WTC11 (cell line): ENCODE results near the gene GNAO1. TPM values are rescaled to one million over a fixed set of nuclear protein-coding genes. Genes with fewer than 3 reads are reported as not detected.

ENCODE experiments used
- ATAC-seq: fragments of 200-7000 bp; cut with Tn5 transposase; 2 replicates; pipeline ENCODE4 v1.10.0; 2021; ENCODE audit warnings: mild to moderate bottlenecking, moderate library complexity
- CTCF ChIA-PET: fragments of 300-600 bp; sonication (Branson Sonifier 250); formaldehyde crosslinking; loops from one replicate; lab custom pipeline; 2021; ENCODE audit warnings: antibody characterized with exemption; lab: Charles Lee
- POLR2A ChIA-PET: fragments of 350-600 bp; sonication (Branson Sonifier 250); formaldehyde crosslinking; loops from one replicate; lab custom pipeline; 2021; ENCODE audit warnings: antibody characterized with exemption; lab: Charles Lee
- DNase-seq: peaks from one replicate; pipeline ENCODE4 v3.0.0; 2021; ENCODE audit warnings: low spot score
- H3K27ac Mint-ChIP-seq: 2 replicates; pipeline ENCODE4 v1.8.0; 2021; ENCODE audit warnings: mixed read lengths
- H3K27me3 Mint-ChIP-seq: 2 replicates; pipeline ENCODE4 v1.8.0; 2021; ENCODE audit warnings: low read depth, mild to moderate bottlenecking, moderate library complexity, mixed read lengths
- H3K36me3 Mint-ChIP-seq: 2 replicates; pipeline ENCODE4 v1.8.0; 2021; ENCODE audit warnings: mixed read lengths
- H3K4me1 Mint-ChIP-seq: 2 replicates; pipeline ENCODE4 v1.8.0; 2022; ENCODE audit warnings: mixed read lengths
- H3K4me3 Mint-ChIP-seq: 2 replicates; pipeline ENCODE4 v1.8.0; 2021; ENCODE audit warnings: mild to moderate bottlenecking, moderate library complexity, mixed read lengths
- H3K9me3 Mint-ChIP-seq: 2 replicates; pipeline ENCODE4 v1.8.0; 2021; ENCODE audit warnings: mixed read lengths
- ATF2 ChIP-seq: sonication (generic); formaldehyde crosslinking; IDR thresholded peaks from 2 replicates; pipeline ENCODE4 v1.8.1; 2022; ENCODE audit warnings: low read depth, missing genetic modification reagents, borderline replicate concordance
- E2F5 ChIP-seq: sonication (generic); formaldehyde crosslinking; IDR thresholded peaks from 2 replicates; pipeline ENCODE4 v1.8.1; 2022; ENCODE audit warnings: mild to moderate bottlenecking, moderate library complexity, missing genetic modification reagents
- FOXJ3 ChIP-seq: sonication (generic); formaldehyde crosslinking; IDR thresholded peaks from 2 replicates; pipeline ENCODE4 v1.9.0; 2021; ENCODE audit warnings: missing genetic modification reagents, mild to moderate bottlenecking, borderline replicate concordance
- GRHL2 ChIP-seq: fragments of 250-450 bp; sonication (Bioruptor Pico); IDR thresholded peaks from 2 replicates; pipeline ENCODE4 v1.8.0; 2022; ENCODE audit warnings: mild to moderate bottlenecking, moderate library complexity; ENCODE audit not compliant: insufficient replicate concordance, severe bottlenecking
- HMGA2 ChIP-seq: fragments of 250-450 bp; sonication (Bioruptor Pico); IDR thresholded peaks from 2 replicates; pipeline ENCODE4 v1.4.0; 2021; ENCODE audit warnings: mild to moderate bottlenecking, moderate library complexity
- JUN ChIP-seq: sonication (generic); formaldehyde crosslinking; IDR thresholded peaks from 2 replicates; pipeline ENCODE4 v1.8.0; 2023; ENCODE audit warnings: mild to moderate bottlenecking, missing genetic modification reagents
- NR1H2 ChIP-seq: sonication (generic); formaldehyde crosslinking; IDR thresholded peaks from 2 replicates; pipeline ENCODE4 v1.9.0; 2021; ENCODE audit warnings: mild to moderate bottlenecking, moderate library complexity, missing genetic modification reagents
- NR2C2 ChIP-seq: sonication (generic); formaldehyde crosslinking; IDR thresholded peaks from 2 replicates; pipeline ENCODE4 v1.8.0; 2022; ENCODE audit warnings: mild to moderate bottlenecking, missing genetic modification reagents
- TEAD4 ChIP-seq: sonication (generic); formaldehyde crosslinking; IDR thresholded peaks from 2 replicates; pipeline ENCODE4 v1.8.0; 2022; ENCODE audit warnings: mild to moderate bottlenecking, missing genetic modification reagents
- USF1 ChIP-seq: sonication (generic); formaldehyde crosslinking; IDR thresholded peaks from 2 replicates; pipeline ENCODE4 v1.8.0; 2022; ENCODE audit warnings: mild to moderate bottlenecking, missing genetic modification reagents
- ZNF138 ChIP-seq: sonication (generic); formaldehyde crosslinking; conservative IDR thresholded peaks from 2 replicates; pipeline ENCODE4 v1.8.1; 2022; ENCODE audit warnings: mild to moderate bottlenecking, moderate library complexity, missing genetic modification reagents
- ZNF317 ChIP-seq: sonication (generic); formaldehyde crosslinking; IDR thresholded peaks from 2 replicates; pipeline ENCODE4 v1.8.1; 2023; ENCODE audit warnings: low read depth, mild to moderate bottlenecking, moderate library complexity, missing genetic modification reagents, borderline replicate concordance
- ZNF512 ChIP-seq: sonication (generic); formaldehyde crosslinking; IDR thresholded peaks from 2 replicates; pipeline ENCODE4 v1.8.1; 2022; ENCODE audit warnings: missing genetic modification reagents, borderline replicate concordance
- ZNF671 ChIP-seq: fragments of 250-450 bp; sonication (Bioruptor Pico); IDR thresholded peaks from 2 replicates; pipeline ENCODE4 v1.8.0; 2021; ENCODE audit warnings: mild to moderate bottlenecking
- total RNA-seq: library from RNA; stranded (reverse); gene quantifications from 3 replicates; pipeline ENCODE4 v1.2.3, GENCODE V29; 2021
- TF ChIP-seq, protein P1 (sequence below): sonication (generic); formaldehyde crosslinking; conservative IDR thresholded peaks from 2 replicates; pipeline ENCODE4 v1.8.1; 2022; ENCODE audit warnings: mild to moderate bottlenecking, missing genetic modification reagents
- TF ChIP-seq, protein P2 (sequence below): fragments of 250-450 bp; sonication (Bioruptor Pico); IDR thresholded peaks from 2 replicates; pipeline ENCODE4 v1.9.0; 2021; ENCODE audit warnings: mild to moderate bottlenecking

The GNAO1 gene
- total RNA-seq, 1 experiment from 2014 or later, result 30.6 TPM

DNA sequence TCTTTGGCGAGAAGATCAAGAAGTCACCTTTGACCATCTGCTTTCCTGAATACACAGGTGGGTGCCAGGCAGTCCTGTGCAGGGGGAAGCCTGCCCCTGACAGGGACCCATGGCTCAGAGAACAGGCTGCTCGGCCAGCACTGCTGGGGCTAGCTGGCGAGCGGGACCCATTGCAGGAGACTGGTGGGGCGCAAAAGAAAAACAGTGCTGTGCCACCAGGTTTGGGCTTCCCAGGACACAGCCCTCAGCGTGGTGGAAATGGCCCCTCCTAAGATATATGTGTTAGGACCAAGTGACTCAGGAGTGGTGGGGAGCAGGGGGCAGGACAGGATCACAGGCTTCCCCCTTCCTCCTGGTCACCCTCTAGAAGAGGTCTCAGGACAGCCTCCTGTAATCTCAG lies 160.2 kb downstream of the GNAO1 start (continued):
- TF ChIP-seq GRHL2 (CRISPR knock-in tag), result no peak
- no peak for TF ChIP-seq TEAD4 (CRISPR knock-in tag)
- no peak for TF ChIP-seq NR2C2 (CRISPR knock-in tag)
- TF ChIP-seq JUN (CRISPR knock-in tag), result no peak
- no peak for TF ChIP-seq FOXJ3 (CRISPR knock-in tag)

GRCh38 chr16:56352351-56353053 lies 161.2 kb downstream of the GNAO1 start:
- no peak for TF ChIP-seq E2F5 (CRISPR knock-in tag)
- TF ChIP-seq USF1 (CRISPR knock-in tag), result no peak
- TF ChIP-seq, protein P1, sequence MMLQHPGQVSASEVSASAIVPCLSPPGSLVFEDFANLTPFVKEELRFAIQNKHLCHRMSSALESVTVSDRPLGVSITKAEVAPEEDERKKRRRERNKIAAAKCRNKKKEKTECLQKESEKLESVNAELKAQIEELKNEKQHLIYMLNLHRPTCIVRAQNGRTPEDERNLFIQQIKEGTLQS, result no peak
- Mint-ChIP-seq H3K9me3 (no peaks in the 10 kb centered on the region), H3K4me3 (no peak overlapping the region), H3K27me3 (no peaks in the 10 kb centered on the region), H3K36me3 (no peaks in the 10 kb centered on the region), H3K27ac (no peak overlapping the region), H3K4me1 (peaks cover 20% of the 10 kb centered on the region)
- POLR2A ChIA-PET, result no interaction called here
- no peak for ATAC-seq
- no peak for DNase-seq
- CTCF ChIA-PET, result no interaction called here

GRCh38 chr16:56353054-56353921 lies 162.0 kb downstream of the GNAO1 start:
- CTCF ChIA-PET, result no interaction called here
- Mint-ChIP-seq H3K27ac (no peak overlapping the region), H3K4me3 (no peak overlapping the region)
- TF ChIP-seq NR1H2 (CRISPR knock-in tag) (no peak), ATF2 (CRISPR knock-in tag) (no peak), HMGA2 (CRISPR knock-in tag) (no peak), ZNF138 (CRISPR knock-in tag) (no peak), ZNF317 (no peak)
- TF ChIP-seq, protein P1, result no peak
- TF ChIP-seq, protein P2, sequence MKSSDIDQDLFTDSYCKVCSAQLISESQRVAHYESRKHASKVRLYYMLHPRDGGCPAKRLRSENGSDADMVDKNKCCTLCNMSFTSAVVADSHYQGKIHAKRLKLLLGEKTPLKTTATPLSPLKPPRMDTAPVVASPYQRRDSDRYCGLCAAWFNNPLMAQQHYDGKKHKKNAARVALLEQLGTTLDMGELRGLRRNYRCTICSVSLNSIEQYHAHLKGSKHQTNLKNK (CRISPR knock-in tag), result no peak
- TF ChIP-seq, all 79 proteins: peak for 0
- H3K27me3 Mint-ChIP-seq, result no peaks in the 10 kb centered on the region
- ATAC-seq (no peak), DNase-seq (peak; percentile 8)
- peaks cover 28% of the 10 kb centered on the region for H3K4me1 Mint-ChIP-seq
- H3K9me3 Mint-ChIP-seq, result no peaks in the 10 kb centered on the region
- POLR2A ChIA-PET, result no interaction called here
- no peaks in the 10 kb centered on the region for H3K36me3 Mint-ChIP-seq

DNA sequence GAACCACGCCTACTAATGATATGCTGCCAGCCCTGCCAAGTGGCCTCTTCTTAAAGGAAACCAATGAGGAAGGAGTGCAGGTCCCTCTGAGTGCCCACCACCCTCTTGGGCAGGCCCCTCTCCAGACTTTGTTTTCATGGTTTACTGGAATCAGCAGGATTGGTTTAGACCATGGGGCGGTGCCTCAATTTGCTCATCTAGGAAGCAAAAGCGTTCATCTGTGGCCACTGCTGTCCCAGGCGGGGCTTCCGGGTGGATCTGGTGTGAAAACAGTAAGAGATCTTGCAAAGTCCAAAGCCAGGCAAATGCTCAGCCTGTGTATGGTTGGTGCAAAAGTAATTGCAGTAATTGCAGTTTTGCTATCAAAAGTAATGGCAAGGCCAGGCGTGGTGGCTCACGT lies 162.7 kb downstream of the GNAO1 start:
- ChIA-PET POLR2A (no interaction called here), CTCF (no interaction called here)
- DNase-seq (no peak), ATAC-seq (no peak)
- H3K4me1 Mint-ChIP-seq, result peaks cover 33% of the 10 kb centered on the region
- H3K9me3 Mint-ChIP-seq, result no peaks in the 10 kb centered on the region
- no peak overlapping the region for H3K27ac Mint-ChIP-seq
- H3K36me3 Mint-ChIP-seq, result no peaks in the 10 kb centered on the region
- H3K27me3 Mint-ChIP-seq, result no peaks in the 10 kb centered on the region
- TF ChIP-seq ZNF671 (CRISPR knock-in tag), result no peak
- TF ChIP-seq E2F5 (CRISPR knock-in tag), result no peak
- no peak for TF ChIP-seq ZNF512 (CRISPR knock-in tag)
- no peak overlapping the region for H3K4me3 Mint-ChIP-seq
